ENCODE results near the gene NCMAP.

The NCMAP gene

GRCh38 chr1:24570265-24571125 lies 14.6 kb downstream of the NCMAP start:
- DNase-seq (ENCODE audit: low spot score), result no peak

GRCh38 chr1:24572301-24572700 lies 16.4 kb downstream of the NCMAP start:
- DNase-seq (ENCODE audit: low spot score), result no peak

DNA sequence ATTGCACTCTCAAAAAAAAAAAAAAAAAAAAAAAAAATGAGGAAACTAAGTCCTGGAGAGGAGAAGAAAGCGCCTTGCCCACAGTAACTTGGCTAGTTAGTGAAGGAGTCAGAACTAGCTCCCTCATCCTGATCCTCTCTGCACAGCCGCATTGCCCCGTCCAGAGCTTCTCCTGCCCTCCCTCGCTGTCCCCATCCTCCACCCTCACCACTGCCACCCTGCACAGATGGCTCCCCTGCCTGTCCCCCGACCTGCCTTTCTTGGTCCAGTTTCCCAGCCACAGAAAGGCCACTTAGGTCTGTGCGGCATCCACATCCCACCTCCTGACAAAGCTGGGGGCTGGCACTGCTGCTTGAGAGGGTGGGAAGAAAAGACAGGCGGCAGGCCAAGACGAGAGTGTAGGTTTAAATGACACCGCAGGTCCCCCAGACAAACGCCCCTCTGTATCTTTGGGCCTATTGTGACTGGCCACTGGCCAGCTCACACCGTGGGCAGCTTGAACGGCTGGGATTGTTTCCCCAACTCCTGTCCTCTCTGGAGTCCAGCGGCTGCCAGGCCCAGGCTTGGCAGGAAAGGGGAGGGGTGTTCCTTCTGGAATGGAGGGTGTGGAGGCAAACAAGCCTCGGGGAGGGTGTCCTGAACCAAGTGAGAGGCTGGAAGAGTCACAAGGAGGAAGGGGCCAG lies 20.2 kb downstream of the NCMAP start:
- no peak for DNase-seq (ENCODE audit: low spot score)

DNA sequence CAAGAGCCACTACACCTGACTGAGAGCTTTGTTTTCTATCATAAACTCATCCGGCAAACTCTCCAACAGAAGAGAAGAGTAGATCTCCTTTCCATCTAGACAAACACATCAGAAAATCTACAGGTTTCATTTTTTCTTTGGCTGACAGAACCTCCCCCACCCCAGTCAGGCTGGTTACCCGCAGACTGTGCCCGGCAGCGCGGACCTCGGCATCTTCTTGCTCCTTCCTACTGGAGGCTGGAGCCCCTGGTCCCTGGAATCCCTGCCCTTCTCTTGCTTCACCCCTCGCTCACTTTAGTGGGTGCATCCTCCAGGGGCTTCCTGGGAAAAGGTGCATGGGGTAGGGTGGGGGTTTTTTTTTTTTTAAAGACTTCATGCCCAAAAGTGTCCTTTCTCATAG lies 23.0 kb downstream of the NCMAP start:
- DNase-seq (ENCODE audit: low spot score), result no peak

DNA sequence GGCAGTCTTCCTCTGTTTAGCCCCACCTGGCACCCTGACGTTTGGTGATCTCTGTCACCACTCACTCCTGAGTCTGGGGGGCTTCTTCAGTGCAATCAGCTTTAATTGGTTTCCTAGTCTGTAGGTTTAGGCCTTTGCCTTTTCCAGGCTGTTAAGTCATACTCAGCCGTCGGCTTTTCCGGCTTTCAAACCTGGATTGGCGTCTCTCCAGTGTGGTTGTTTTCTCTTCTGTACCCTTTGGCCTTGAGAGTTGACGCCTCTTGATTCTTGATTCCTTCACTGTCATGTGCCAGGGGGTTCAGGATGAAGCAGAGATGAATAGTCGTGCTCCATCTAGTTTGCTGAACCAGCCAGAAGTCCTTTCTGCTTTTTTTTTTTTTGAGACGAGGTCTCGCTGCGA lies 24.9 kb downstream of the NCMAP start:
- no peak for DNase-seq (ENCODE audit: low spot score)

DNA sequence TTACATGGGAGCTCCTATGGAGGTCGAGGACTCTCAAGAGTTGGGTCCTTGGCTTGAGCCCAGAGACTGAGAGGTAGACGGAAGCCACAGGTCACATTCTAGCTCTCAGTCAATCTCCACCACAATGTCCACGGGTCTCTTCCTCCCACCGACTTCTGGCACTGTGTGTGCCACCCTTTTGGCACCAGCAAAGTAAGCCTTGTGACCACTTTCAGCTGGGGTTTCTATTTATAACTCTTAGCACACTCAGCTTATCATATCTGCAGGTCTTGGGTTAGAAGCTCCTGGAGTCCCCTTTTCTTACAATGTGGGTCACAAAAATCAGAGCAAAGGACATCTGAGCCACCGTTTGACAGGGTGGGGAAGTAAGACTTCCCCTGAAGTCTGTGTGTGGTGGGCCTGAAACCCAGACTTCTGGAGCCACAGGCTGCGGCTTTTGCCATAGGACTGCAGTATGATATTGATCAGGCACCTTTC lies 28.3 kb downstream of the NCMAP start:
- DNase-seq (ENCODE audit: low spot score), result no peak

GRCh38 chr1:24586119-24586518 lies 30.2 kb downstream of the NCMAP start:
- no peak for DNase-seq (ENCODE audit: low spot score)

GRCh38 chr1:24586970-24587820 lies 31.3 kb downstream of the NCMAP start:
- DNase-seq (ENCODE audit: low spot score), result peak; percentile 83

DNA sequence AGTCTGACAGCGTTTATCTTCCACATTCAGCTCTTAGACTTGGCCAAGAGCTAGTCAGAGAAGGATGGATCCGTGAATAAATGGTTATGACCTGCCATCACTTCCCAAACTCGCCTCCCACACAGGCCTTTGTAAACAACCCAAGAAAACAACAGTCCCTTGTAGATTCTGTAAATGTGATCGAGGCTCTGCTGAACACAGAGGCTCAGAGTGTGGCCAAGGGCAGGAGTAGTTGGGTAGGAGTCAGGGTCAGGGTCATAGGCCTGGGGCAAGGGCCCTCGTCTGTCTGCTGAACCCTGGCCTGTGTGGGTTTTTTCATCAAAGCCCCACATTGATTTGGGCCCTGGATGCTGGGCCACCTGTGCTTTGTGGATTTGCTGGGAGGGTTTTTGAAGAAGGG lies 32.7 kb downstream of the NCMAP start:
- no peak for DNase-seq (ENCODE audit: low spot score)

DNA sequence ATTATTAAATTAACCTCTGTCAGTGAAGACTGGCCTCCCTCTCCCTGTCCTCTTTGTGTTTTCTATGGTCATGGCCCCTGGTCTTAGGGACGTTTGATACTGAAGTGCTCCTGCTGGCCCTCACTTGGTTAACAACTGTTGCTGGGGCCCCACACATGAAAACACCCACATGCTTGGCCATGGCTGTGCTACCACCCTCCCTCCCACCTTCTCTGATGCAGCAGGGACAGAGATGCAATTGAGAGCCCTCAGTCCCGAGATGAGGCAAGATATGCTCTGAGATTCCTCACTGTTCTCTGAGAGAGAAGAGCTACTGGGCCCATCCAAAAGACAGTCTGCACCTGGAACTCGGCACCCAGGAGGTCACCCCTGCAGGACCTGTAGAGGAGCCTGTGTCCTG lies 33.3 kb downstream of the NCMAP start:
- DNase-seq (ENCODE audit: low spot score), result no peak

GRCh38 chr1:24591781-24592180 lies 35.9 kb downstream of the NCMAP start:
- no peak for DNase-seq (ENCODE audit: low spot score)

DNA sequence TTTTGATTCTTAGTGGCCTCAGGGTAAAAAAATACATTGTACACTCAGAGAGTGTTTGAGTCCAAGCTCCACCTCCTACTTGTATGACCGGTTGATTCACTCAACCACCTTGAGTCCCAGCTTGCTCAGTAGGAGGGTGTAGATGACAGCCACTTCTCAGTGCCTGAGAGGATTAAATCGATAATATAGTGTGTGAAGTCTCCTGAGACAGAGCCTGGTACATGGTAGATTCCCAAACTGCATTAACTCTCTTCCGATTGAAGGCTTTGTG lies 38.4 kb downstream of the NCMAP start:
- no peak for DNase-seq (ENCODE audit: low spot score)

DNA sequence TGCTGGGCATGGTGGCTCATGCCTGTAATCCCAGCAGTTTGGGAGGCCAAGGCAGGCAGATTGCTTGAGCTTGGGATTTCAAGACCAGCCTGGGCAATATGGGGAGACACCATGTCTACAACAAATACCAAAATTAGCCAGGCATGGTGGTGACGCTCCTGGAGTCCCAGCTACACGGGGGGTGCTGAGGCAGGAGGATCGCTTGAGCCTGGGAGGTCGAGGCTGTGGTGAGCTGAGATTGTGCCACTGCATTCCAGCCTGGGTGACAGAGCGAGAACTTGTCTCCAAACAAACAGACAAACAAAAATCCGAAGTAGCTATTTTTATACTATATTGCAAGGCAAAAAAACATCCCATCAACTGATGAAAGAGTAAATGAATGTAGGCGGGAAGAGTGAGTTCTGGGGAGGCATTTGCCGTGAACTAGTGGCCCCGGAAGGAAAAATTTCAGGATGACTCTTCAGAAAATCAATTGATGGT lies 40.6 kb downstream of the NCMAP start:
- no peak for DNase-seq (ENCODE audit: low spot score)

GRCh38 chr1:24599265-24599664 lies 43.4 kb downstream of the NCMAP start:
- no peak for DNase-seq (ENCODE audit: low spot score)

DNA sequence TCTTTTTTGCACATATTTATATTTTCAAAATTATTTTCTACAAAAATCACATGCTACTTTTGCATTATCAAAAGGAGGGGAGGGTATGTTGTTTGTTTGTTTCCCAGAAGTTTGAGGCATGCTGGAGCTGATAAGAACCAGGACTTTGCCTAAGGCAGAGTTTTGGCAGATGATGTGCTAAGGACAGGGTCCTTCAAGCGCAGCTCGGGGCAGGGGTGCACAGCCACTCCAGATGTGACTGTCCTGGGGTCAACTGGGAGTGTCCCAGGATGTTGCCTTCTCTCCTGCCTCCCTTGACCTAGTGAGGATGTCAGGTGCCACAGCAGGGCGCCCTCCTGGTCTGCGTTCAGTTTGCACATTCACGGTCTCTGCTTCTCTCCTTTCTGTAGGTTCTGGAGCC lies 44.7 kb downstream of the NCMAP start:
- no peak for DNase-seq (ENCODE audit: low spot score)

DNA sequence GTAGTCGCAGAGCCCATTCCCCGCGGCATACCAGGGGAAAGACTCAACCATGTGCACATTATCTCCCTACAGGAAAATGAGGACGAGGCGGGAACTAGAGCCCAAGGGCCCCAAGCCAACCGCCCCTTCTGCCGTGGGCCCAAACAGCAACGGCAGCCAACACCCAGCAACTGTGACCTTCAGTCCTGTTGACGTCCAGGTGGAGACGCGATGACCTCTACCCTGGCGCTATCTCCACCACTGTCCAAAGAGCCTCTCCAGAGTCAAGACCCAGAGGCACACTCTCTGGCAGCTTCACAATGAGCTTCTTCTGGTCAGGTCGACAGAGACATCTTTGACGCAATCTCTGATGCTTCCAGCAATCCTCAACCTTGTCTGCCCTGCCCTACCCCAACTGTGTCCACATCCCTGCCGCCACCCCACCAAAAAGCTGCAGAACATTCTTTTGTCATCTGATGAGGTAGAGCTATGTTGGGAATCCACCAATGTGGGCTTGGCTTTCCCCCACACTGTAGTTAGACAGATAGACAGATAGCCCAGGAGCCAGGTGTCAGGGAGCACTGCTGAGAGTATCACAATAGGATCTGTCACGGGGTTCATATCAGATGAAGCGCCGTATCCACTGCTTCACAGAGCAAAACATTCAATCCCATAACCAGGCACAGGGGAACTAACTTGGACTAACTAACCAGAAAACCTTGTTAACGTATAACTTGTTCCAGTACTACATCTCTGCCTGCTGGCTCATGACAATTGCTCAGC lies 49.8 kb downstream of the NCMAP start:
- DNase-seq (ENCODE audit: low spot score), result no peak

- DNase-seq (ENCODE audit: low spot score), result no peak
These were observed 50.4 kb downstream of the NCMAP start for GRCh38 chr1:24606296-24606605.

DNA sequence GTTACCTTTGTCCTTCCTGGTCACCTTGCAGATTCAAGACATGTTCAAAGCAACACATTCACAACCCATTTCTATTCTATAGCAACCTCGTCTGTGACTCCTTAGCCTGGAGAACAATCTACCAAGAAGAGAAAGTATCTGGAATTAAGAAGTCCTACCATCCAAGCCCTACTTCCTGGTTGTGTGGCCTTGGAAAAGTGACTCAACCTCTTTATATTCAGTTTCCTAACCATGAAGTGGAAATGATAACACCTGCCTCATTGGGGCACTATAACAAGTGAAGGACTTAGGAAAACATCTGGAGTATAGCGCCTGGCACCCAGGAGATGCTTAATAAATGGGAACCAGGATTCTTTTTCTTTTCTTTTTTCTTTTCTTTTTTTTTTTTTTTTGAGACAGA lies 50.7 kb downstream of the NCMAP start:
- no peak for DNase-seq (ENCODE audit: low spot score)

GRCh38 chr1:24609949-24610517 lies 54.1 kb downstream of the NCMAP start:
- DNase-seq (ENCODE audit: low spot score), result no peak

- DNase-seq (ENCODE audit: low spot score), result no peak
These were observed 63.5 kb downstream of the NCMAP start for GRCh38 chr1:24619376-24619775.

- DNase-seq (ENCODE audit: low spot score), result no peak
These were observed 64.8 kb downstream of the NCMAP start for GRCh38 chr1:24620678-24621077.

GRCh38 chr1:24621121-24621520 lies 65.2 kb downstream of the NCMAP start:
- no peak for DNase-seq (ENCODE audit: low spot score)
